ENCODE results near the gene FIBCD1.

Gene FIBCD1

DNA sequence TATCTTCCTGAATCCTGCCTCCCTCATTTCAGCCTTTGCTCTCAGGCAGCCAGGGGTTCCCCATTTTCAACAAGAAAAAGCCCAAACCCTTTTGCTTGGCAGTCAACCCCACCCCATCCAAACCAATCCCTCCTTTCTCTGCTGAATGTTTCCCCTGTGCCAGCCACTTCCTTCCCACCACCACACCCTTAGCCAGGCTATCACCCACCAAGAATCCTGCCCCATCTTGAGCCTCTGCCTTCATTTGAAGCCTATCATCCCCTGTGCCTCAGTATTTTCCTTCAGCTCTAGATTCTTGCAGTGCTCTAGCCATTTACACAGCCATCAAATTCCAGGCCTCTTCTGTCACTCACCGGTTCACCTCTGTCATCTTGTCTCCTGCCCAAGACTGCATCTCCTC is 15.3 kb upstream of the FIBCD1 start:
- DNase-seq: no peak

- no peak for DNase-seq
Measured at GRCh38 chr9:130952065-130952762, 13.2 kb upstream of the FIBCD1 start.

DNA sequence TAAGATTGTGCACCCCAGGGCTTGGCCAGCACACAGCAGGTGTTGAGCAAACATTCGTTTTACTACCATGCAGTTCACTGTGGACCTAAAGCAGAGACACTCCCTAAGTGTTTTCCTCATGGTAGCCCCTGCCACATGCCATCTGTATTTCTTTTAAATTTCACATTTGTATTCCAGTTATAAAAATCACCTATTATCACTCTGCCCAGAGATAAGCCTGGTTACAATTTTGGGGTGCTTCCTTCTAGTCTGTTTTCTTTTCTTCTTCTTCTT is 10.9 kb upstream of the FIBCD1 start:
- DNase-seq: no peak

- DNase-seq: no peak
Measured at GRCh38 chr9:130949188-130950038, 10.4 kb upstream of the FIBCD1 start.

DNA sequence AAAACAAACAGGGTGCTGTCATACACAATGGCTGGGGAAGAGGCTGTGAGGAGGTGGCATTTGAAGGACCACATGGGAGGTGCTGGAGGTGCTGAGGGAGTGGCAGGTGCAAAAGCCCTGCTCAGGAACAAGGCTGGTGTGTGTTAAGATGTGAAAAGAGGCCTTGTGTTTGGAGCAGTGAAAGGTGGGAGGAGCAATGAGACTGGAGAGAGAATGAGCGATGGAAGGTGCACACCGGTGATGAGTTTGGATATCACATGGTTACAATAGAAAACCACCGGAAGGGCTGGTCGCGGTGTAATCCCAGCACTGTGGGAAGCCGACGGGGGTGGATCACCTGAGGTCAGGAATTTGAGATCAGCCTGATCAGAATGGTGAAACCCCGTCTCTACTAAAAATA is 9.2 kb upstream of the FIBCD1 start:
- DNase-seq: no peak

- no peak for DNase-seq
Measured at GRCh38 chr9:130947618-130948140, 8.6 kb upstream of the FIBCD1 start.

DNA sequence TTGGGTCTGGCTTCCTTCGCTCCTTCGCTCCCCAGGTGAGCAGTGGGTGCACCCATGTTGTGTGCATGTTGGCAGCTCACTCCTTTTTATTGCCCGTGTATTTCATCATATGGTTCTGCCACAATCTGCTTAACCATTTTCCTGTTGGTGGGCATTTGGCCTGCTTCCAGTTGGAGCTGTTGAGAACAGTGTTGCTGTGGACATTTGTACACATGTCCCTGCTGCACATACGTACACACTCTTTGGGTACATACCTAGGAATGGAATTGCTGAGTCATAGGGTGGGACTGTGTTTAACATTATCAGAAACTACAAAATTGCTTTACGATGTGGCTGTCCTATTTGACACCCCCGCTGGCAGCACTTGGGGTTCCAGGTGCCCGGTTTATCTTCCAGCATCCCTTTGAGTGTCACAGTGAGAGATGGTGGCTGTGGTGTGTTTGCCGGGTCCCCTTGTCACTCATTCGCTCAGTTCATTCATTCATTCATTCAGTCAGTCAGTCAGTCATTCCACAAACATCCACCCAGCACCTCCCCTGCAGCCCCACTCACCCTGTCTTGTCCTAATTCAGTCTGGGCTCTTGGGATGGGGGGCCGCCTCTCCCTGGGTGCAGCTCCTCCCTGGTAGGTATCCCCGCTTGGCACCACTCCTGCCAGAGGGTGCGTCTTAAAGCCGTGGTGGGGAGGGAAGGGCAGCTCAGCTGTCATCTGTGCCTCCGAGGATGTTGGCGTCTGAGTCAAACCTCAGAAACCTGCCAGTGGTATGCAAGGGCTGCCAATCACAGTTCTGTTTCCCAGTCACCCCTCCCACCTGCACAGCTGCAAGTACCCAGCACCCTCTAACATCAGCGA is 7.9 kb upstream of the FIBCD1 start:
- DNase-seq: no peak

DNA sequence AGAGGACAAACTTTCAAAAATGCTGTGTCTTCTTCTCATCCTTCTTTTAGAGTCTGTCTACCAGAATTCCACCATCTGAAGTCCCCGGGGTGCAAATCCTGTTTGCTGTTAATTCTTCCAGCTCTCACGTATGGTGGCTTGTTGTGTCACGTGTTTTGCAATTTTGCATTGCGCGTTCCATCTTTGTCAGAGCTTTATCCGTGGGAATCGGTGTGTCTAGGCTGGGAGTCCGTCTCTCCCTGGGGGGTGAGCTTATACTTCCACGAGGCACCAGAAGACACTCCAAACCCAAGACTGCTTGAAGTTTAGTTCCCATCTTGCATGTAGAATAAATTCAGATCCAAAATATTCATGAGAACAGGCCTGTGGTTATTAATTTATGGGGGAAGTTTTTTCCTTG is 6.1 kb upstream of the FIBCD1 start:
- DNase-seq: no peak

- no peak for DNase-seq
Measured at GRCh38 chr9:130944510-130945058, 5.5 kb upstream of the FIBCD1 start.

GRCh38 chr9:130943777-130944176 is 4.7 kb upstream of the FIBCD1 start:
- DNase-seq: no peak

DNA sequence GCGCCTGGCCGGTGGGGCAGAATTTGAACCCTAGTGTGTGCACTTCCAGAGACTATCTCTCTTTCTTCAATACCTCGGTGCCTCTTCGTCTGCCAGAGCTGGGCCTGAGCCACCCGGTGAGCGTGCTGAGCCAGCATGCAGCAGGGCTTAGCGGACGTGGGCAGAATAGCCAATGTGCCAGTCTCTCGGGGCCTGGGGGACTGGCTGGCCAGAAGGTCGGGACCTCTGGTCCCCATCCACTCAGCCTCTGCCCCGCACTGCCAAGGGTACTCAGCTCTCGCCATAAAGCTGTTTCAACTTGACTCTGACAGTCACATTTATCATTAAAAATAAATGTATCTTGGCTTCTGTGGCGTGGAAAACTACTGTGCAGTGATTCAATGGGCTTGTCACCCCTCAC is 4.2 kb upstream of the FIBCD1 start:
- DNase-seq: no peak

DNA sequence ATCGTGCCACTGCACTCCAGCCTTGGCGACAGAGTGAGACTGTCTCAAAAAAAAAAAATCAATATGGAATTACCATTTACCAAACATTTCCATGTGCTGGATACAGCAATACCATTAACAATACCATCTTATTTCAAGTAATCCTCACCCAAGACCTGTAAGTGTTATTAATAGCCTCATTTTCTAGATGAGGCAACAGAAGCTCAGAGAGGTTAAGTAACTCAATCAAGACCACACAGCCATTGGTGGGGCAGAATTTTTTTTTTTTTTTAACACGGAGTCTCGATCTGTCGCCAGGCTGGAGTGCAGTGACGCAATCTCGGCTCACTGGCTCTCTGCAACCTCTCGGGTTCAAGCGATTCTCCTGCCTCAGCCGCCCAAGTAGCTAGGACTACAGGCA is 3.6 kb upstream of the FIBCD1 start:
- DNase-seq: no peak

DNA sequence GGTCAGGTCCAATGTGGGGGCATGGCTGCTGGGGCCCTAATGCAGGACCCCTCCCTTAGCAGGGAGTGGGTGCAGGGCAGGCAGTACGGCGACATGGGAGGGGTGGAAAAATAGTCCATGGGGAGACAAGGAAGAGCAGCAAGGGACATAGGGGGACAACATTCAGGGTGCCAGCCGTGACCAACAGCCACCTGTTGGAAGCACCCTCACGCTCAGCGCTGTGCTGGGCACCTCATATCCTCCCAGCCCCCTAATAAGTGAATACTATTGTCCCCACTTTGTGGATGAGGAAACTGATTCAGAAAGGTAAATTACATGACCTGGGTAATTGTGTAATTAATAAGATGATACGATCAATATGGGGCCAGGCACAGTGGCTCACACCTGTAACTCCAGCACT is 3.0 kb upstream of the FIBCD1 start:
- DNase-seq: no peak

DNA sequence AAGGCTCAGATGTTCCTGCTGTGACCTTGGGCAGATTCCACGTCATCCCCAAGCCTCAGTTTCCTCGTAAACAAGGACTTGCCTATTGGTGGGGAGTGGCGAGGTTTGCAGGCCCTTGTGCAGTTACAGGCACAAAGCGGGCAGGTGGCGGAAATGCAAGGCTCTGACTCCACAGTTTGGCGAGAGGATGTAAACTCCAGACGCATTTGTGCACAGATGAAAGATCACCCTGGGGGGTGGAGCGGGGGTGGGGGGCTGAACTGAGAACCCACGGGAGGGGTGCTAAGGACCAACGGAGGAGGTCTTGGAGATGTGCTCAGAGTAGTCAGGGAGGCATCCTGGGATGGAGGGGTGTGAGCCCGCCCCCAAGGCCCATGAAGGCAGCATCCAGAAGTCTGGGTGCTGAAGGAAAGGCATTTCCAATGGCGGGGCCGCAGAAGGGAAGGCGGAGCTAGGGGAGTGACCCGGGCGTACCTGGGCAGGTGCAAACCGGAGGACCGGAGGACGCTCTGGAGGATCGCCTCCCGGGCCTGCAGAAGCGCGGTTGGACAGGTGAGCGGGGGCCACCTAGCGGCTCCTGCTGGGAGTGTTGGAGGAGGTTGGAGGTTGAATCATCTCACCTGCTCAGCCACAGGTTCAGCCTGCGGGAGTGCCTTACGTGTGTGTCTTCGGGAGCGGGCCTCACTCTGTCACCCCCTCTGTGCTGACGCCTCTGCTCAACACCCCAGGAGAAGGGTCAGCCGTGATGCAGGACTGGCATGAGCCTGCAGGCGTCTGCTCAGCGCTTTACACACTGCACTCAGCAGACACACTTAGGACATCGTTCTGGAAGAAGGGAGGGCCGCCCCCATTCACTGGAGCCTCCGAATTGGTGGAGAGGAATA is 1.9 kb upstream of the FIBCD1 start:
- peak; percentile 84 for DNase-seq

DNA sequence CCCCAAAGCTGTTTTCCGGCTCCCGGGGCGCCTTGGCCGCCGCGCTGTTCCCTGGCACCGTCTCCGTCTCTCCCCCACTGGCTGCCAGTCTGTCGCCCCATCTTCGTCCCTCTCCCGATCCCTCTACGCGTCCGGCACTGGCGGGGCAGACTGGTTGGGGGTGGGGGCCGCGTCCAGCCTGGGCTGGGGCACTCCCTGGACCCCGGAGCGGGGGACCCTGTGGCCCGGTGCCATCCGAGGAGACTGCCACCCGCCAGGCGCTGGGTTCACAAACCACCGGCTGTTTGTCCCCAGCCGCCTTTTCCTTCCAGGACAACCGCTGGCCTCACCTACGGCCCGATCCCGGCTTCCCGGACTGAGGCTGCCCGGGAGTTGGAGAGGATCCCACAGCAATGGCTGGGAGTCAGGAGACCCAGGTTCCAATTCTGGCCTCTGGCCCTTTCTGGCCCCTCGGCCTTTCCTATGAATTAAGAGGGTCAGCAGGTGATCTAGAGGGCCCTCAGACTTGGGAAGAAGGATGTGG is 1.0 kb upstream of the FIBCD1 start:
- DNase-seq: no peak

DNA sequence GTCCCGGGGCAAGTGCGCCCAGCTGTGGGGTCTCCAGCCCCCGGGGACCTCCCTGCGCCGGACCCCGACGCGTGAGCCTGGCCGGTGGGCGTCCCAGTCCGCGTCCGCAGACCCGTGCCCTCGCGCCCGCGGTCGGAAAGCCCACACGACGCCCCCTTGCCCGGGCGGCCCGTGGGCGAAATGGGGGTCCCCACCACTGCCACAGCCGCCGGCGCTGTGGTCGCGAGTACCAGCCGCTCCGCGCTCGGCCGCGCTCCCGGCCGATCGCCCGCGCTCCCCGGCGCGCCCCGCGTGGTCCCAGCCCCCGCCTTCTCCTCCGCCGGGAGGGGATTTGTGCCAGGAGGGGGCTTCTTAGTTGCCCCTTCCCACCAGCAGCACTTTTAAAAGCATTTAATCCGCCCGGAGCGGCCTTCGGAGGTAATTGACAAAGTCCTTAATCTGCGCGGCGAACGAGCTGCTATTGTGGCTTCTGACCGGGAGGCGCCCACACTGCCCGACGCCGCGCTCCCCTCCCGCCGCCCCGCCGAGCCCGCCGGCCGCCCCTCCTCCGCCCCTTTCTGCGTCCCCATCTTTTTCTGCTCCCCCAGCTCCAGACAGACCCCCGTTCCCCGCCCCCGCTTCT is 469 bp upstream of the FIBCD1 start:
- DNase-seq: no peak

GRCh38 chr9:130938184-130938651 is 829 bp downstream of the FIBCD1 start:
- DNase-seq: no peak

- no peak for DNase-seq
Measured at GRCh38 chr9:130937146-130938076, 1.6 kb downstream of the FIBCD1 start.

- DNase-seq: no peak
Measured at GRCh38 chr9:130936285-130937117, 2.5 kb downstream of the FIBCD1 start.

Data from NCI-H1105 treated with DMSO at 0.1 percent for 48 hours (cell line).